MM.1S (cell line): ENCODE results near the gene PGAP1.

Source experiments
- EZH2 ChIP-seq: fragments of 300-600 bp; sonication (generic); optimal IDR thresholded peaks from 2 replicates; pipeline ENCODE3; 2017; ENCODE audit warnings: low read depth, mild to moderate bottlenecking, antibody characterized with exemption, low read length, mixed read lengths
- EZH2phosphoT487 ChIP-seq: fragments of 300-600 bp; sonication (generic); IDR thresholded peaks from 2 replicates; pipeline ENCODE4 v1.6.1; 2018; ENCODE audit warnings: antibody characterized with exemption, low read length
- TF ChIP-seq, protein P1 (sequence below): fragments of 300-600 bp; sonication (generic); IDR thresholded peaks from 2 replicates; pipeline ENCODE4 v1.5.1; 2016; ENCODE audit warnings: antibody characterized with exemption, low read length, mixed read lengths

DNA sequence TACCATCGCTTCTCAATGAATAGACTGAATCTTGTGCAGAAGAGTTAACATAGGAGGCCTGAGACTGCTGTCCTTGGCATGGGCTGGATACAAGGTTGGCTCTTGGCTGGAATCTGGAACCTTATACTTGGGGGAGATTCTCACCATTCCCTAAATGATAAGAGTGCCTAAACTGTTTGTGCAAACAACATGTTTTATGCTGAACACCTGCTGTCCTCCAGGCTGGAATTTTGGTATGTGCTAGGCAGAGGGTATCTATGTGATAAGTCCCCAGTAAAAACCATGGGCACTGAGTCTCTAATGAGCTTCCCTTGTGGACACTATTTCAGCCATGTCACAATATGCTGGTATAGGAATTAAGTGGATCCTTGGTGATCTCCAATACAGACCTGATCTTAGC lies 12.8 kb downstream of the PGAP1 start:
- TF ChIP-seq, protein P1, sequence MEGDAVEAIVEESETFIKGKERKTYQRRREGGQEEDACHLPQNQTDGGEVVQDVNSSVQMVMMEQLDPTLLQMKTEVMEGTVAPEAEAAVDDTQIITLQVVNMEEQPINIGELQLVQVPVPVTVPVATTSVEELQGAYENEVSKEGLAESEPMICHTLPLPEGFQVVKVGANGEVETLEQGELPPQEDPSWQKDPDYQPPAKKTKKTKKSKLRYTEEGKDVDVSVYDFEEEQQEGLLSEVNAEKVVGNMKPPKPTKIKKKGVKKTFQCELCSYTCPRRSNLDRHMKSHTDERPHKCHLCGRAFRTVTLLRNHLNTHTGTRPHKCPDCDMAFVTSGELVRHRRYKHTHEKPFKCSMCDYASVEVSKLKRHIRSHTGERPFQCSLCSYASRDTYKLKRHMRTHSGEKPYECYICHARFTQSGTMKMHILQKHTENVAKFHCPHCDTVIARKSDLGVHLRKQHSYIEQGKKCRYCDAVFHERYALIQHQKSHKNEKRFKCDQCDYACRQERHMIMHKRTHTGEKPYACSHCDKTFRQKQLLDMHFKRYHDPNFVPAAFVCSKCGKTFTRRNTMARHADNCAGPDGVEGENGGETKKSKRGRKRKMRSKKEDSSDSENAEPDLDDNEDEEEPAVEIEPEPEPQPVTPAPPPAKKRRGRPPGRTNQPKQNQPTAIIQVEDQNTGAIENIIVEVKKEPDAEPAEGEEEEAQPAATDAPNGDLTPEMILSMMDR = no peak
- no peak for TF ChIP-seq EZH2
- TF ChIP-seq EZH2phosphoT487 = no peak
